DND-41 (cell line): ENCODE measurements around the gene C1orf74.

Experiments used
- ATAC-seq: fragments of 200-7000 bp; cut with Tn5 transposase; 3 replicates; pipeline ENCODE4 v1.9.1; 2021; ENCODE audit warnings: low read depth; ENCODE audit not compliant: insufficient read depth
- DNase-seq: peaks from one replicate; pipeline ENCODE4 v3.0.0-alpha.2; 2020
- H2AFZ ChIP-seq: 2 replicates; pipeline ENCODE4 v1.6.0; 2012; ENCODE audit warnings: low read depth, low read length
- H3K27ac ChIP-seq: 2 replicates; pipeline ENCODE4 v1.5.1; 2012; ENCODE audit warnings: low read length, inconsistent platforms
- H3K27me3 ChIP-seq: fragments of 200-600 bp; sonication (generic); 2 replicates; pipeline ENCODE4 v1.6.0; 2012; ENCODE audit warnings: low read length, mild to moderate bottlenecking, inconsistent platforms; ENCODE audit not compliant: insufficient read depth, poor library complexity
- H3K36me3 ChIP-seq: 2 replicates; pipeline ENCODE4 v1.5.1; 2012; ENCODE audit warnings: low read length, inconsistent platforms; ENCODE audit not compliant: insufficient read depth
- H3K4me1 ChIP-seq: 2 replicates; pipeline ENCODE4 v1.5.1; 2012; ENCODE audit warnings: mild to moderate bottlenecking, low read length; ENCODE audit not compliant: insufficient read depth
- H3K4me2 ChIP-seq: 2 replicates; pipeline ENCODE4 v1.6.0; 2012; ENCODE audit warnings: mild to moderate bottlenecking, moderate library complexity, low read length, inconsistent platforms; ENCODE audit not compliant: insufficient read depth
- H3K4me3 ChIP-seq, 2 experiments: fragments of 200-600 bp in 1 of 2; shearing (Covaris generic) in 1 of 2; 2 replicates each; pipeline ENCODE4 v1.5.1; 2012 to 2016; ENCODE audit warnings: inconsistent platforms in 2 of 2, low read length in 2 of 2, mild to moderate bottlenecking in 2 of 2, low read depth in 1 of 2, moderate library complexity in 1 of 2
- H3K79me2 ChIP-seq: 2 replicates; pipeline ENCODE4 v1.6.0; 2012; ENCODE audit warnings: low read length, inconsistent platforms; ENCODE audit not compliant: insufficient read depth
- H3K9ac ChIP-seq: 2 replicates; pipeline ENCODE4 v1.6.0; 2012; ENCODE audit warnings: low read depth, mild to moderate bottlenecking, inconsistent platforms, low read length, moderate library complexity
- H3K9me3 ChIP-seq: 2 replicates; pipeline ENCODE4 v1.5.1; 2012; ENCODE audit warnings: low read length, moderate library complexity, mild to moderate bottlenecking, inconsistent platforms; ENCODE audit not compliant: insufficient read depth, severe bottlenecking
- H4K20me1 ChIP-seq: 2 replicates; pipeline ENCODE4 v1.6.0; 2012; ENCODE audit warnings: low read length; ENCODE audit not compliant: insufficient read depth
- CTCF ChIP-seq: IDR thresholded peaks from 2 replicates; pipeline ENCODE4 v1.5.1; 2012; ENCODE audit warnings: borderline replicate concordance, low read length, moderate library complexity, mild to moderate bottlenecking; ENCODE audit not compliant: poor library complexity, severe bottlenecking; ENCODE audit errors: extremely low read depth
- EZH2 ChIP-seq: IDR thresholded peaks from 3 replicates; pipeline ENCODE4 v1.6.1; 2012; ENCODE audit warnings: borderline replicate concordance, low read depth, mild to moderate bottlenecking, moderate library complexity, low read length, inconsistent platforms; ENCODE audit not compliant: severe bottlenecking

C1orf74 gene

GRCh38 chr1:209787551-209787950 lies 3.2 kb upstream of the C1orf74 start:
- TF ChIP-seq EZH2 (no peak), CTCF (no peak)

GRCh38 chr1:209786146-209786545 lies 1.8 kb upstream of the C1orf74 start:
- Histone ChIP-seq H3K9ac (no peak overlapping the region), H3K9me3 (no peaks in the 10 kb centered on the region), H2AFZ (peak overlapping the region; percentile 77; the same call in 1 of the 2 replicates), H3K36me3 (peaks cover 11% of the 10 kb centered on the region), H3K27ac (no peak overlapping the region), H3K27me3 (no peaks in the 10 kb centered on the region), H3K4me2 (no peak overlapping the region), H3K79me2 (peaks cover 12% of the 10 kb centered on the region), H4K20me1 (no peaks in the 10 kb centered on the region), H3K4me1 (peaks cover 17% of the 10 kb centered on the region), H3K4me3 (no peak overlapping the region)
- TF ChIP-seq CTCF (no peak), EZH2 (no peak)
- ATAC-seq (no peak), DNase-seq (no peak)

More at GRCh38 chr1:209787551-209787950, 3.2 kb upstream of the C1orf74 start:
- Histone ChIP-seq H3K9me3 (no peaks in the 10 kb centered on the region), H3K4me2 (no peak overlapping the region), H3K79me2 (peaks cover 12% of the 10 kb centered on the region), H3K4me1 (peaks cover 17% of the 10 kb centered on the region), H3K27ac (no peak overlapping the region), H3K4me3 (no peak overlapping the region), H3K36me3 (peaks cover 7% of the 10 kb centered on the region), H2AFZ (no peak overlapping the region), H3K27me3 (peaks cover 6% of the 10 kb centered on the region), H3K9ac (no peak overlapping the region), H4K20me1 (no peaks in the 10 kb centered on the region)
- ATAC-seq (no peak), DNase-seq (no peak)

GRCh38 chr1:209785592-209785991 lies 1.2 kb upstream of the C1orf74 start:
- H3K27ac ChIP-seq = no peak overlapping the region
- peaks cover 17% of the 10 kb centered on the region for H3K4me1 ChIP-seq
- no peaks in the 10 kb centered on the region for H3K9me3 ChIP-seq
- H3K27me3 ChIP-seq = no peaks in the 10 kb centered on the region
- ATAC-seq (no peak), DNase-seq (no peak)
- H4K20me1 ChIP-seq = no peaks in the 10 kb centered on the region
- H3K36me3 ChIP-seq = peaks cover 13% of the 10 kb centered on the region
- peaks cover 12% of the 10 kb centered on the region for H3K79me2 ChIP-seq
- H3K9ac ChIP-seq = no peak overlapping the region
- no peak overlapping the region for H3K4me2 ChIP-seq
- no peak for TF ChIP-seq EZH2
- no peak for TF ChIP-seq CTCF
- H2AFZ ChIP-seq = peak overlapping the region; percentile 77
- H3K4me3 ChIP-seq = no peak overlapping the region

- Histone ChIP-seq H3K9ac (peak overlapping the region; percentile 71), H3K36me3 (peaks cover 31% of the 10 kb centered on the region), H4K20me1 (no peaks in the 10 kb centered on the region), H2AFZ (no peak overlapping the region), H3K4me2 (peak overlapping the region; percentile 75), H3K27me3 (no peaks in the 10 kb centered on the region), H3K4me3 (peak overlapping the region; percentile 56 to 73; a peak in 3 of 4 replicates), H3K9me3 (no peaks in the 10 kb centered on the region), H3K27ac (peak overlapping the region; percentile 86; the same call in 1 of the 2 replicates), H3K79me2 (peaks cover 12% of the 10 kb centered on the region), H3K4me1 (peaks cover 17% of the 10 kb centered on the region)
- ATAC-seq (no peak), DNase-seq (no peak)
- no peak for TF ChIP-seq EZH2
- TF ChIP-seq CTCF = no peak
These were observed 973 bp downstream of the C1orf74 start for GRCh38 chr1:209783386-209783785.
